Nephron (organoid): Measurements from ENCODE around the gene GSE1.
A peak's percentile ranks its signal among the peaks of the same experiment; 100 is the strongest.

Source experiments
- H3K27ac Mint-ChIP-seq, 3 experiments: 2 replicates each; pipeline ENCODE4 v1.8.0; 2020; ENCODE audit warnings: mixed read lengths in 3 of 3, mild to moderate bottlenecking in 2 of 3, moderate library complexity in 1 of 3
- H3K27me3 Mint-ChIP-seq: 2 replicates; pipeline ENCODE4 v1.8.0; 2021; ENCODE audit warnings: low read depth, mild to moderate bottlenecking, moderate library complexity, mixed read lengths
- H3K36me3 Mint-ChIP-seq: 2 replicates; pipeline ENCODE4 v1.8.0; 2020; ENCODE audit warnings: low read depth, mixed read lengths
- H3K4me1 Mint-ChIP-seq: 2 replicates; pipeline ENCODE4 v1.8.0; 2020; ENCODE audit warnings: mixed read lengths
- H3K4me3 Mint-ChIP-seq, 3 experiments: 2 replicates each; pipeline ENCODE4 v1.8.0; 2020; ENCODE audit warnings: mild to moderate bottlenecking in 3 of 3, mixed read lengths in 3 of 3, moderate library complexity in 2 of 3
- H3K9me3 Mint-ChIP-seq: 2 replicates; pipeline ENCODE4 v1.8.0; 2020; ENCODE audit warnings: mixed read lengths
- CTCF ChIP-seq, 3 experiments: fragments of 200-600 bp; sonication (generic); IDR thresholded peaks; one replicate each; pipeline ENCODE4 v1.5.0; 2021; ENCODE audit warnings: antibody characterized with exemption in 3 of 3; ENCODE audit not compliant: unreplicated experiment in 3 of 3

GSE1 gene

GRCh38 chr16:85615014-85615851 lies 2.1 kb downstream of the GSE1 start:
- H3K27me3 Mint-ChIP-seq, result peaks cover 11% of the 10 kb centered on the region
- TF ChIP-seq CTCF (IDR thresholded peaks at IDR 0.05; ENCODE audit: unreplicated experiment in 3 of 3), result no peak
- H3K36me3 Mint-ChIP-seq, result no peaks in the 10 kb centered on the region
- peak overlapping the region in 2 of 3 experiments; percentile 70 to 83 for H3K27ac Mint-ChIP-seq
- peaks cover 52% of the 10 kb centered on the region for H3K4me1 Mint-ChIP-seq
- H3K9me3 Mint-ChIP-seq, result no peaks in the 10 kb centered on the region
- peak overlapping the region; percentile 72 to 81 (median 76) for H3K4me3 Mint-ChIP-seq

- peaks cover 5% of the 10 kb centered on the region for H3K36me3 Mint-ChIP-seq
- H3K27ac Mint-ChIP-seq, result peak overlapping the region; percentile 86 to 89 (median 86)
- peaks cover 16% of the 10 kb centered on the region for H3K27me3 Mint-ChIP-seq
- TF ChIP-seq CTCF (IDR thresholded peaks at IDR 0.05; ENCODE audit: unreplicated experiment in 3 of 3), result peak; percentile 90 to 96 (median 94)
- H3K9me3 Mint-ChIP-seq, result no peaks in the 10 kb centered on the region
- peaks cover 52% of the 10 kb centered on the region for H3K4me1 Mint-ChIP-seq
- H3K4me3 Mint-ChIP-seq, result peak overlapping the region; percentile 77 to 82 (median 81)
Measured at GRCh38 chr16:85615852-85616606, 2.9 kb downstream of the GSE1 start.

GRCh38 chr16:85616607-85617321 lies 3.6 kb downstream of the GSE1 start:
- Mint-ChIP-seq H3K4me3 (peak overlapping the region; percentile 70 to 79 (median 77)), H3K27ac (peak overlapping the region; percentile 86 to 89 (median 86)), H3K4me1 (peaks cover 57% of the 10 kb centered on the region)

GRCh38 chr16:85617948-85618347 lies 4.8 kb downstream of the GSE1 start:
- Mint-ChIP-seq H3K9me3 (no peaks in the 10 kb centered on the region), H3K4me3 (peak overlapping the region; percentile 34 to 62 (median 53)), H3K36me3 (peaks cover 12% of the 10 kb centered on the region), H3K27me3 (peaks cover 23% of the 10 kb centered on the region), H3K4me1 (peaks cover 69% of the 10 kb centered on the region), H3K27ac (peak overlapping the region in 2 of 3 experiments; percentile 60 to 80)
- no peak for TF ChIP-seq CTCF (IDR thresholded peaks at IDR 0.05; ENCODE audit: unreplicated experiment in 3 of 3)

More at GRCh38 chr16:85616607-85617321, 3.6 kb downstream of the GSE1 start:
- peaks cover 17% of the 10 kb centered on the region for H3K27me3 Mint-ChIP-seq
- peaks cover 8% of the 10 kb centered on the region for H3K36me3 Mint-ChIP-seq
- no peaks in the 10 kb centered on the region for H3K9me3 Mint-ChIP-seq
- TF ChIP-seq CTCF (IDR thresholded peaks at IDR 0.05; ENCODE audit: unreplicated experiment in 3 of 3), result no peak

- Mint-ChIP-seq H3K4me1 (peaks cover 75% of the 10 kb centered on the region), H3K9me3 (no peaks in the 10 kb centered on the region), H3K27ac (no peak overlapping the region), H3K36me3 (peaks cover 12% of the 10 kb centered on the region), H3K27me3 (peaks cover 25% of the 10 kb centered on the region), H3K4me3 (peak overlapping the region in 1 of 3 experiments; percentile 19)
- no peak for TF ChIP-seq CTCF (IDR thresholded peaks at IDR 0.05; ENCODE audit: unreplicated experiment in 3 of 3)
Measured at GRCh38 chr16:85618521-85618920, 5.4 kb downstream of the GSE1 start.
